CD4-positive, alpha-beta T cell (primary cell): ENCODE results near the gene VSTM5. TPM values are rescaled to one million over a fixed set of nuclear protein-coding genes. Genes with fewer than 3 reads are reported as not detected.

Experiments used
- ATAC-seq: fragments of 200-7000 bp; cut with Tn5 transposase; one replicate; pipeline ENCODE4 v1.10.0; 2022; ENCODE audit warnings: mild to moderate bottlenecking; ENCODE audit not compliant: poor library complexity
- CTCF ChIA-PET: fragments of 350-600 bp; sonication (Branson Sonifier 250); formaldehyde crosslinking; loops from one replicate; lab custom pipeline; 2021; ENCODE audit warnings: antibody characterized with exemption, inconsistent platforms; lab: Charles Lee
- POLR2A ChIA-PET: fragments of 350-600 bp; sonication (Branson Sonifier 250); formaldehyde crosslinking; loops from one replicate; lab custom pipeline; 2021; ENCODE audit warnings: antibody characterized with exemption, inconsistent platforms; lab: Charles Lee
- DNase-seq, 14 experiments: peaks; one replicate each; pipeline ENCODE4 v3.0.0-alpha.2; 2013 to 2020; ENCODE audit warnings: mixed read lengths in 2 of 14
- H3K27ac ChIP-seq, 2 donors: one replicate each; pipeline versions ENCODE4 v1.5.1 to v1.7.0; 2013; ENCODE audit warnings: low read length in 2 of 2, low read depth in 1 of 2, mild to moderate bottlenecking in 1 of 2
- H3K27me3 ChIP-seq, 2 experiments: 1 replicate in 1 of 2; 2 replicates in 1 of 2; pipeline versions ENCODE4 v1.6.1 to v1.7.0; 2013; ENCODE audit warnings: low read length in 2 of 2, control low read depth in 1 of 2, mild to moderate bottlenecking in 1 of 2, moderate library complexity in 1 of 2; ENCODE audit not compliant: insufficient read depth in 2 of 2, control insufficient read depth in 1 of 2
- H3K36me3 ChIP-seq: one replicate; pipeline ENCODE4 v1.6.1; 2013; ENCODE audit warnings: low read length, control low read depth; ENCODE audit not compliant: insufficient read depth
- H3K4me1 ChIP-seq: one replicate; pipeline ENCODE4 v1.6.1; 2013; ENCODE audit warnings: low read length, control low read depth; ENCODE audit not compliant: insufficient read depth
- H3K4me3 ChIP-seq: one replicate; pipeline ENCODE4 v1.5.1; 2013; ENCODE audit warnings: mild to moderate bottlenecking, low read length, moderate library complexity
- H3K9me3 ChIP-seq, 2 experiments: 1 replicate in 1 of 2; 2 replicates in 1 of 2; pipeline versions ENCODE4 v1.6.1 to v1.7.0; 2013; ENCODE audit warnings: low read length in 2 of 2, mild to moderate bottlenecking in 2 of 2, control low read depth in 1 of 2, moderate library complexity in 1 of 2; ENCODE audit not compliant: control insufficient read depth in 1 of 2, insufficient read depth in 1 of 2
- H3K27ac Mint-ChIP-seq: one replicate; pipeline ENCODE4 v1.8.0; 2020; ENCODE audit warnings: mixed read lengths
- H3K27me3 Mint-ChIP-seq: one replicate; pipeline ENCODE4 v1.8.0; 2021; ENCODE audit warnings: mixed read lengths
- H3K36me3 Mint-ChIP-seq: one replicate; pipeline ENCODE4 v1.8.0; 2021; ENCODE audit warnings: low read depth, mixed read lengths
- H3K4me1 Mint-ChIP-seq: one replicate; pipeline ENCODE4 v1.8.0; 2021; ENCODE audit warnings: low read depth, mixed read lengths
- H3K4me3 Mint-ChIP-seq: one replicate; pipeline ENCODE4 v1.8.0; 2020; ENCODE audit warnings: mild to moderate bottlenecking, mixed read lengths
- H3K9me3 Mint-ChIP-seq: one replicate; pipeline ENCODE4 v1.8.0; 2020; ENCODE audit warnings: mixed read lengths
- CTCF ChIP-seq: fragments of 200-600 bp; IDR thresholded peaks from one replicate; pipeline ENCODE4 v1.8.0; 2022; ENCODE audit warnings: antibody characterized with exemption, mild to moderate bottlenecking
- intact Hi-C, 2 experiments: fragments of 100-400 bp; cut with DNase I in 1 of 2; cut with micrococcal nuclease in 1 of 2; formaldehyde crosslinking; loops; one replicate each; pipeline versions ENCODE4 v1.15.1 to v1.9.0; 2023 to 2025; cut with DNase I, micrococcal nuclease
- total RNA-seq, 174 experiments: library from RNA in 2 of 174; stranded (reverse) in 2 of 174; gene quantifications; one replicate each; pipeline ENCODE4 v1.2.3 and lab custom pipeline; 2021 to 2026

Gene VSTM5
- total RNA-seq, 2 experiments from 2014 or later = not detected

GRCh38 chr11:93796441-93797231 lies 53.8 kb downstream of the VSTM5 start:
- Histone ChIP-seq H3K4me3 (no peak overlapping the region), H3K27ac (no peak overlapping the region), H3K27me3 (no peaks in the 10 kb centered on the region), H3K9me3 (no peaks in the 10 kb centered on the region), H3K36me3 (peaks cover 96% of the 10 kb centered on the region), H3K4me1 (no peaks in the 10 kb centered on the region)
- H3K4me3 Mint-ChIP-seq = no peak overlapping the region
- ChIA-PET POLR2A (interaction anchor here (0.7 kb wide), 1 partner anchor 13 kb away, joined by 4 read pairs; the partner anchor contains the start of gene MED17), CTCF (interaction anchor here (0.7 to 1.3 kb wide), 2 partner anchors 55 to 97 kb away, joined by 3 read pairs; partner anchors contain the start of genes C11orf54 and TAF1D)
- TF ChIP-seq CTCF = no peak
- no peaks in the 10 kb centered on the region for H3K27me3 Mint-ChIP-seq
- peaks cover 87% of the 10 kb centered on the region for H3K36me3 Mint-ChIP-seq
- H3K4me1 Mint-ChIP-seq = peaks cover 4% of the 10 kb centered on the region
- no peaks in the 10 kb centered on the region for H3K9me3 Mint-ChIP-seq
- no peak for DNase-seq
- no peak for ATAC-seq
- no peak overlapping the region for H3K27ac Mint-ChIP-seq
- intact Hi-C loops = no loop called here

- DNase-seq (no peak), ATAC-seq (no peak)
- CTCF ChIA-PET = no interaction called here
- Histone ChIP-seq H3K4me3 (no peak overlapping the region), H3K4me1 (peaks cover 8% of the 10 kb centered on the region), H3K9me3 (no peaks in the 10 kb centered on the region), H3K27ac (no peak overlapping the region), H3K36me3 (peaks cover 86% of the 10 kb centered on the region), H3K27me3 (no peaks in the 10 kb centered on the region)
- intact Hi-C loops = no loop called here
- no peak for TF ChIP-seq CTCF
- H3K27me3 Mint-ChIP-seq = no peaks in the 10 kb centered on the region
- H3K9me3 Mint-ChIP-seq = no peaks in the 10 kb centered on the region
- H3K4me1 Mint-ChIP-seq = peaks cover 30% of the 10 kb centered on the region
- POLR2A ChIA-PET = interaction anchor here (1.3 kb wide), 1 partner anchor 50 kb away, joined by 3 read pairs; the partner anchor contains the start of genes C11orf54 and TAF1D
- H3K27ac Mint-ChIP-seq = no peak overlapping the region
- peaks cover 93% of the 10 kb centered on the region for H3K36me3 Mint-ChIP-seq
- no peak overlapping the region for H3K4me3 Mint-ChIP-seq
These were observed 58.9 kb downstream of the VSTM5 start for GRCh38 chr11:93791493-93791892.

GRCh38 chr11:93784935-93785360 lies 65.5 kb downstream of the VSTM5 start:
- Histone ChIP-seq H3K9me3 (no peaks in the 10 kb centered on the region), H3K27ac (peak overlapping the region; percentile 45 to 86), H3K4me3 (peak overlapping the region; percentile 97), H3K4me1 (peaks cover 32% of the 10 kb centered on the region), H3K36me3 (peaks cover 21% of the 10 kb centered on the region), H3K27me3 (no peaks in the 10 kb centered on the region)
- peak in 1 of 14 experiments; percentile 1 for DNase-seq
- peaks cover 52% of the 10 kb centered on the region for H3K36me3 Mint-ChIP-seq
- peak overlapping the region; percentile 81 for H3K27ac Mint-ChIP-seq
- CTCF ChIA-PET = no interaction called here
- ATAC-seq = no peak
- TF ChIP-seq CTCF = peak; percentile 35
- H3K27me3 Mint-ChIP-seq = no peaks in the 10 kb centered on the region
- intact Hi-C loops = loop anchor here (1.0 to 10.0 kb wide), 9 partner anchors 44 to 2000 kb away; partner anchors contain the start of genes CEP295 (in 2 of the 2), ANKRD49 (in 1 of the 2), C11orf54 (in 1 of the 2) and CWC15 (in 1 of the 2)
- H3K4me3 Mint-ChIP-seq = peak overlapping the region; percentile 89
- POLR2A ChIA-PET = interaction anchor here (1.5 to 6.3 kb wide), 2 partner anchors 44 to 123 kb away, joined by 5 to 149 read pairs; partner anchors contain the start of genes C11orf54, CEP295 and TAF1D
- peaks cover 55% of the 10 kb centered on the region for H3K4me1 Mint-ChIP-seq
- H3K9me3 Mint-ChIP-seq = no peaks in the 10 kb centered on the region
